NCI-H2029 (cell line): Measurements from ENCODE around the gene HDAC4.

ENCODE experiments used
- DNase-seq: peaks from one replicate; lab custom pipeline; 2025; lab: John Stamatoyannopoulos, UW

HDAC4 gene

GRCh38 chr2:239140346-239141020 lies 260.3 kb downstream of the HDAC4 start:
- DNase-seq = no peak

- DNase-seq = no peak
Observed at GRCh38 chr2:239139566-239139965, 261.3 kb downstream of the HDAC4 start.

- no peak for DNase-seq
Observed at GRCh38 chr2:239139101-239139500, 261.7 kb downstream of the HDAC4 start.

- DNase-seq = no peak
Observed at GRCh38 chr2:239138610-239139009, 262.2 kb downstream of the HDAC4 start.

GRCh38 chr2:239137898-239138283 lies 262.9 kb downstream of the HDAC4 start:
- no peak for DNase-seq

GRCh38 chr2:239137165-239137897 lies 263.5 kb downstream of the HDAC4 start:
- no peak for DNase-seq

GRCh38 chr2:239136762-239137161 lies 264.1 kb downstream of the HDAC4 start:
- DNase-seq = no peak

GRCh38 chr2:239136203-239136602 lies 264.6 kb downstream of the HDAC4 start:
- no peak for DNase-seq

GRCh38 chr2:239135531-239135930 lies 265.3 kb downstream of the HDAC4 start:
- DNase-seq = no peak

- no peak for DNase-seq
Observed at GRCh38 chr2:239133945-239134570, 266.8 kb downstream of the HDAC4 start.

- DNase-seq = no peak
Observed at GRCh38 chr2:239132786-239133185, 268.0 kb downstream of the HDAC4 start.

GRCh38 chr2:239132156-239132709 lies 268.6 kb downstream of the HDAC4 start:
- no peak for DNase-seq

- DNase-seq = no peak
Observed at GRCh38 chr2:239131521-239131920, 269.3 kb downstream of the HDAC4 start.

GRCh38 chr2:239130786-239131325 lies 270.0 kb downstream of the HDAC4 start:
- no peak for DNase-seq

- no peak for DNase-seq
Observed at GRCh38 chr2:239130041-239130440, 270.8 kb downstream of the HDAC4 start.

- DNase-seq = no peak
Observed at GRCh38 chr2:239129147-239129920, 271.5 kb downstream of the HDAC4 start.

- no peak for DNase-seq
Observed at GRCh38 chr2:239128706-239129105, 272.1 kb downstream of the HDAC4 start.

GRCh38 chr2:239127513-239127912 lies 273.3 kb downstream of the HDAC4 start:
- DNase-seq = no peak

- DNase-seq = no peak
Observed at GRCh38 chr2:239125726-239126675, 274.8 kb downstream of the HDAC4 start.

GRCh38 chr2:239124152-239124899 lies 276.5 kb downstream of the HDAC4 start:
- no peak for DNase-seq
